AG09309 (cell line): ENCODE data around the gene PRDM16.

Source experiments
- DNase-seq: peaks from one replicate; pipeline ENCODE4 v3.0.0-alpha.2; 2010; ENCODE audit warnings: low read depth
- H3K4me3 ChIP-seq: 2 replicates; pipeline ENCODE4 v1.5.1; 2011; ENCODE audit warnings: mild to moderate bottlenecking, low read depth, low read length, moderate library complexity; ENCODE audit not compliant: control insufficient read depth
- TF ChIP-seq, protein P1 (sequence below): IDR thresholded peaks from 2 replicates; pipeline ENCODE4 v1.5.1; 2011; ENCODE audit warnings: mild to moderate bottlenecking, low read depth, low read length, inconsistent platforms; ENCODE audit not compliant: insufficient read depth, control insufficient read depth; ENCODE audit errors: missing control alignments

The PRDM16 gene

DNA sequence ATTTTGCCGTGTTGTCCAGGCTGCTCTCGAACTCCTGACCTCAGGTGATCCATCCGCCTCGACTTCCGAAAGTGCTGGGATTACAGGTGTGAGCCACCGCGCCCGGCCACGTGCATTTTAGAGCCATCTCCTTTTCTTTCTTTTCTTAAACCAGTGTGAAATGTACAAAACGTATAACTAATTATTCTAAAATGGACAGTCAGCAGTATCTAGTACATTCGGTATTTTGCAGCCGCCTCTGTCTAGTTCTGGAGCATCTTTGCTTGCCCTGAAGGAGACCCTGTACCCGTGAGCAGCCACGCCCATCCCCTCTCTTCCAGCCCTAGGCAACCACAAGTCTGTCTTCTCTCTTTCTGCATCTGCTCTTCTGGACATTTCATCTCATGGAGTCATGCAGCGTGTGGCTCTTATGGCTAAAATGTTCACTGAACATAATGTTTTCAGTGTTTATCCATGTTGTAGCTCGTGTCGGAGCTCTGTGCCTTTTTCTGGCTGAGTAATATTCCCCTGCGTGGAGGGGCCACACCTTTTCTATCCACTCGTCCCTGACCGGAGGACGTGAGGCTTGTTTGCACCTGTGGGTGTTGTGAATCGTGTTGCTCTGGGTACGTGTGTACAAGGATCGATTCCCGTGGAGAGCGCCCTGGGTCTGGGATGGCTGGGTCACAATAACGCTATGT lies 198.0 kb downstream of the PRDM16 start:
- H3K4me3 ChIP-seq = no peak overlapping the region
- no peak for DNase-seq
- TF ChIP-seq, protein P1, sequence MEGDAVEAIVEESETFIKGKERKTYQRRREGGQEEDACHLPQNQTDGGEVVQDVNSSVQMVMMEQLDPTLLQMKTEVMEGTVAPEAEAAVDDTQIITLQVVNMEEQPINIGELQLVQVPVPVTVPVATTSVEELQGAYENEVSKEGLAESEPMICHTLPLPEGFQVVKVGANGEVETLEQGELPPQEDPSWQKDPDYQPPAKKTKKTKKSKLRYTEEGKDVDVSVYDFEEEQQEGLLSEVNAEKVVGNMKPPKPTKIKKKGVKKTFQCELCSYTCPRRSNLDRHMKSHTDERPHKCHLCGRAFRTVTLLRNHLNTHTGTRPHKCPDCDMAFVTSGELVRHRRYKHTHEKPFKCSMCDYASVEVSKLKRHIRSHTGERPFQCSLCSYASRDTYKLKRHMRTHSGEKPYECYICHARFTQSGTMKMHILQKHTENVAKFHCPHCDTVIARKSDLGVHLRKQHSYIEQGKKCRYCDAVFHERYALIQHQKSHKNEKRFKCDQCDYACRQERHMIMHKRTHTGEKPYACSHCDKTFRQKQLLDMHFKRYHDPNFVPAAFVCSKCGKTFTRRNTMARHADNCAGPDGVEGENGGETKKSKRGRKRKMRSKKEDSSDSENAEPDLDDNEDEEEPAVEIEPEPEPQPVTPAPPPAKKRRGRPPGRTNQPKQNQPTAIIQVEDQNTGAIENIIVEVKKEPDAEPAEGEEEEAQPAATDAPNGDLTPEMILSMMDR = no peak

DNA sequence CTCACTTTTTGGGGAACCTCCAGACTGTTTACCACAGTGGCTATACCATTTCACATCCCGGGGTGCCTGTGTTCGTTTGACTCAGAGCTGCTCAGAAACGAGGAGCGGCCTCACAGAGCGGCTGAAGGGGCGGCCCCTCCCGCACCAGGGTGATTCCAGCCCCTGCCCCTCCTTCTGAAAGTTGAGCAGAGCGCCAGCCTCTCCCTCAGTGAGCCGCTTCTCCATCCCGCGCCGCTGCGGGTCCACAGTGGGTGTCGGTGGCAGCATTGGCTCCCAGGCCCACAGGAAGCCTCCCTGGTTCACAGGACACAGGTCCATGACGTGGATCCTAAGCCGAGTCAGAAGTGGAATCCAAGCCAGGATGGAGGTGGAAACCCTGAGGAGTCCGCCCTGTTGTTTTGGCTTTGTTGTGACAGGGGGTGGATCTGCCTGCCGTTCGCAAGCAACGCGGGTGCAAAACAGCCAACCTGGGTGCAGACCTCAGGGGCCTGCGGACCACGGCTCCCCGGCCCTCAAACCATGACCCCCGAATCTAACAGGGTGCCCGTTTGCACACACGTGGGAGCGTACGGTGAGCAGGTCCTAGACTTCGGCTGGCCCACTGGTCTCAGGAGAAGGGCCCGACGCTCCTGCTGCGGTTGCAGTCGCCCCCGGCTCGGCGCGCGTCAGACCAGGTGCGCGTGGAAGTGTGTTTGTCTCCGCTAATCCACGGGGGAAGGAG lies 198.7 kb downstream of the PRDM16 start:
- TF ChIP-seq, protein P1 = no peak
- no peak for DNase-seq
- no peak overlapping the region for H3K4me3 ChIP-seq

DNA sequence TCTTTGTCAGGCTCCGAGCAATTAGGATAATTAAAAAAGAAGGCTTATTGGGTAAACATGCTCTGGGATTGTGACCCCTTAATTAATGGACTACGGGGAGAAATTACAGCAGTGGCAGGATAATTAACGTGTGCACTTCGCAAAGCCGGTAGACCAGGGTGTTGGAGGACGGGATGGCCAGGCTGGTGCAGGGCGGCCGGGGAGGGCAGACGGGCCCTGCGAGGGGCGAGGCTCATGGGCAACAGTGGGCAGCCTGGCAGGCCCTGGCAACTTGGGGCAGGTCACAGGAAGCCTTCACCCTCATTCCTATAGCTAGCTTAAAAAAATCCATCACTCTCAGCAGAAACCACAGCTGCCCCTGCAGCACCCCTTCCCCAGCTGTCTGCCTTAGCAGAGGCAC lies 199.3 kb downstream of the PRDM16 start:
- TF ChIP-seq, protein P1 = no peak
- DNase-seq = no peak

DNA sequence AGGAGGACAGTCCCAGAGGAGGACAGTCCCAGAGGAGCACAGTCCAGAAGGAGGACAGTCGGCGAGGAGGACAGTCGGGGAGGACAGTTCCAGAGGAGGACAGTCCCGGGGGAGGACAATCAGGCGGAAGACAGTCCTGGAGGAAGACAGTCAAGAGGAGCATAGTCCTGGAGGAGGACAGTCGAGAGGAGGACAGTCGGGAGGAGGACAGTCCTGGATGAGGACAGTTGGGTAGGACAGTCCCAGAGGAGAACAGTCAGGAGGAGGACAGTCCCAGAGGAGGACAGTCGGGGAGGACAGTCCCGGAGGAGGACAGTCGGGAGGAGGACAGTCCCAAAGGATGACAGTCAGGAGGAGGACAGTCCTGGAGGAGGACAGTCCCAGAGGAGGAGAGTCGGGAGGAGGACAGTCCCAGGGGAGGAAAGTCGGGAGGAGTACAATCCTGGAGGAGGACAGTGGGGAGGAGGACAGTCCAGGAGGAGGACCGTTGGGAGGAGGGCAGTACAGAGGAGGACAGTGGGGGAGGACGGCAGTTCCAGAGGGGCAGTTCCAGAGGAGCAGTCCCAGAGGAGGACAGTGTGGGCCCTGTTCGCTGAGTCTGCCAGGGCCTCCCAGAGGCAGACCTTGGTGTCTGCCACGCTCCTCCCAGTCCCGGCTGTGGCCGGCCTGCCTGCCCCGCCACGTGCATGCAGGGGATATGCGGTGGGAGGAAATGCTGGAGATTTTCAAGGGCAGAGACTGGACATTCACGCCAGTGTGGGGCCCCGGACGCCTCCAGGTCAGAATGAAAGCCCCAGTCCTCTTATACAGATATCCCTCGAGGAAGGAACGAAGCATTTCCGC lies 201.6 kb downstream of the PRDM16 start:
- H3K4me3 ChIP-seq = no peak overlapping the region
- TF ChIP-seq, protein P1 = no peak
- no peak for DNase-seq

More for the DNA sequence above, 199.3 kb downstream of the PRDM16 start:
- H3K4me3 ChIP-seq = no peak overlapping the region

DNA sequence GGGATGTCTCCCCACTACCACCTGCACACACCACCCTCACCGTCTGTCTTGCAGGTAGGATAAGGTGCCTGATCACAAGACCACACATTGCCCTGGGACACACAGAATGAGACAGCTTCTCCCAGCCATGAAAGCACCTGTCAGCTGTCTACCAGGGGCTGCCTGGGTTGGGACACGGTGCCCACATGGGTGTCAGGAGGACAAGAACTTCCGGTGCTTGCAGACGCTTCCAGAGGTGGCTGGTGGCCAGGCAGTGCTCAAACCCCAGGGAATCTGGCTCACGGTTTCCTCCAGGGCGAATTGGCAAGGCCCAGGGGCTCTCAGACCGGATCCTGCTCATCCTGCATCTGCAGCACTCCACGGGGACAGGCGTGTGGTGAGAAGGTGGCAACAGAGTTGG lies 202.9 kb downstream of the PRDM16 start:
- TF ChIP-seq, protein P1 = no peak
- DNase-seq = no peak
- no peak overlapping the region for H3K4me3 ChIP-seq

DNA sequence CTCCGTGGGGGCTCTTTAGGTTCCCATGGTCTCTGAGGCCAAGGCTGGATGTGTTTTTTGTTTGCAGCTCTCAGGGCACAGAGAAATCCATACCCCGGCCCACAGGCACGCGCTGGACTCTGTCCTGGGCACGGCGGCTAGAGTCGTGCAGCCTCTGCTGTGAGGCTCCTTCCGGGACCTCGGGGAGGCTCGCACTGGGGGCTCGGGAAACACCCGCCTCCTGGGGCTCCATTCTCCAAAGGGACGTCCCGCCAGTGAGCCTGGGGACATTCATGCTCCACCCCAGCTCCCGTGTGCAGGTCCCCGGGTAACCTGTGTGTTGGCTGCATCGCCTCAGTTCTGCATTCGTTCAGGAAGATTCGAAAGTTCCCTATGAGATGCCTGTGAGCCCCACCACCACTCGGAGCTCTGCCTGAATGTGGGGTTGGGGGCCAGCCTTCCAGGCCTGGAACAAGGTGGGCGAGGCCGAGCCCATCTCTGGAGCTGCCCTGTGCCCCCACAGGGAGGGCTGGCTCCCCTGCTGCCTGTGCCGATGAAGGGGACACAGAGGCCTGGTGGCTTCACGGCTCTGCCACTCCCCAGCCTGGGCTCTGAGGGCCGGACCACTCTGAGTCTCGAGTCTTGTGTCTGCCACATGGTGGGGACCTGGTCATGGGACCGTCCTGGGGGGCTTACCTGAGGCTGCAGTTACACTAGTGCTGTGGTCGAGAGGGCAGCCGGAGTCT lies 203.5 kb downstream of the PRDM16 start:
- H3K4me3 ChIP-seq = no peak overlapping the region
- DNase-seq = no peak
- TF ChIP-seq, protein P1 = no peak
